ENCODE data around the gene COPS7B. TPM values are rescaled to one million over a fixed set of nuclear protein-coding genes. Genes with fewer than 3 reads are reported as not detected.

The COPS7B gene
- total RNA-seq, 1 experiment from 2014 or later = 61.4 TPM

DNA sequence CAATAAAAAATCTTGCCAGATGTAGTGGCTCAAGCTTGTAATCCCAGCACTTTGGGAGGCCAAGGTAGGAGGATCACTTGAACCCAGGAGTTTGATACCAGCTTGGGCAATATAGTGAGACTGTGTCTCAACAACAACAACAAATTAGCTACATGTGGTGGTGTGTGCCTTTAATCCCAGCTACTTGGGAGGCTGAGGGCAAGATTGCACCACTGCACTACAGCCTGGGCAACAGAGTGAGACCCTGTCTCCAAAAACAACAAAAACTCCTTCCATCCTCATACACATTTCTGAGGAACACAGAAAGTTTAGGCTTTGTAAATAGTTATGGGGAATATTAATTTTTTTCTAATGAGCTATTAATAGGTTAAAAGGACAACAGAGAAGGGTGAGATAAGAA is 22.1 kb upstream of the COPS7B start:
- H3K4me1 Mint-ChIP-seq = peaks cover 9 to 14% of the 10 kb centered on the region in 2 experiments
- H3K27me3 Mint-ChIP-seq (ENCODE audit: low read depth) = no peaks in the 10 kb centered on the region
- no peaks in the 10 kb centered on the region for H3K9me3 ChIP-seq (ENCODE audit: control insufficient read depth, low read depth, low read length)
- H3K4me1 ChIP-seq (ENCODE audit: insufficient read depth, low read length) = no peaks in the 10 kb centered on the region; the same call in 1 of the 2 replicates
- H3K4ac ChIP-seq (ENCODE audit: low read depth, low read length) = no peak overlapping the region
- no peak overlapping the region for H3K27ac Mint-ChIP-seq
- no peak overlapping the region for H3K27ac ChIP-seq (ENCODE audit: insufficient read length, low read depth, low read length)
- H3K36me3 Mint-ChIP-seq (ENCODE audit: insufficient read depth in 1 of 3, low read depth in 3 of 3) = no peaks in the 10 kb centered on the region; a peak in 1 of 7 replicates
- no peak overlapping the region for H3K9ac ChIP-seq (ENCODE audit: extremely low read depth, insufficient read length, low read length)
- no peak overlapping the region for H3K56ac ChIP-seq (ENCODE audit: insufficient read length, low read depth, low read length)
- H3K23me2 ChIP-seq (ENCODE audit: insufficient read length, low read depth, low read length, poor library complexity, severe bottlenecking) = no peaks in the 10 kb centered on the region
- H3K79me1 ChIP-seq (ENCODE audit: insufficient read depth, low read depth, low read length, poor library complexity, severe bottlenecking) = peaks cover 3% of the 10 kb centered on the region
- H3K14ac ChIP-seq (ENCODE audit: insufficient read depth, low read length) = no peak overlapping the region
- no peak overlapping the region for H2AK5ac ChIP-seq (ENCODE audit: insufficient read length, low read length)
- H3K27me3 ChIP-seq (ENCODE audit: insufficient read depth, low read length) = no peaks in the 10 kb centered on the region
- H4K8ac ChIP-seq (replicated peaks; ENCODE audit: insufficient read length, low read depth, low read length) = no peak overlapping the region
- H2BK15ac ChIP-seq (ENCODE audit: low read depth, low read length) = no peak overlapping the region
- H2BK12ac ChIP-seq (ENCODE audit: insufficient read length, low read depth, low read length) = no peak overlapping the region
- no peaks in the 10 kb centered on the region for H3K9me3 Mint-ChIP-seq
- H2BK120ac ChIP-seq (ENCODE audit: low read depth, low read length, poor library complexity, severe bottlenecking) = no peak overlapping the region
- H4K5ac ChIP-seq (ENCODE audit: insufficient read length, low read depth, low read length) = no peak overlapping the region
- H3K4me2 ChIP-seq (ENCODE audit: insufficient read depth, insufficient read length, low read length) = no peak overlapping the region
- no peaks in the 10 kb centered on the region for H4K20me1 ChIP-seq (ENCODE audit: control insufficient read depth, insufficient read depth, insufficient read length)
- H3K4me3 Mint-ChIP-seq = no peak overlapping the region
- no peak overlapping the region for H3K18ac ChIP-seq (ENCODE audit: insufficient read length, low read depth, low read length)
- TF ChIP-seq, protein P1, sequence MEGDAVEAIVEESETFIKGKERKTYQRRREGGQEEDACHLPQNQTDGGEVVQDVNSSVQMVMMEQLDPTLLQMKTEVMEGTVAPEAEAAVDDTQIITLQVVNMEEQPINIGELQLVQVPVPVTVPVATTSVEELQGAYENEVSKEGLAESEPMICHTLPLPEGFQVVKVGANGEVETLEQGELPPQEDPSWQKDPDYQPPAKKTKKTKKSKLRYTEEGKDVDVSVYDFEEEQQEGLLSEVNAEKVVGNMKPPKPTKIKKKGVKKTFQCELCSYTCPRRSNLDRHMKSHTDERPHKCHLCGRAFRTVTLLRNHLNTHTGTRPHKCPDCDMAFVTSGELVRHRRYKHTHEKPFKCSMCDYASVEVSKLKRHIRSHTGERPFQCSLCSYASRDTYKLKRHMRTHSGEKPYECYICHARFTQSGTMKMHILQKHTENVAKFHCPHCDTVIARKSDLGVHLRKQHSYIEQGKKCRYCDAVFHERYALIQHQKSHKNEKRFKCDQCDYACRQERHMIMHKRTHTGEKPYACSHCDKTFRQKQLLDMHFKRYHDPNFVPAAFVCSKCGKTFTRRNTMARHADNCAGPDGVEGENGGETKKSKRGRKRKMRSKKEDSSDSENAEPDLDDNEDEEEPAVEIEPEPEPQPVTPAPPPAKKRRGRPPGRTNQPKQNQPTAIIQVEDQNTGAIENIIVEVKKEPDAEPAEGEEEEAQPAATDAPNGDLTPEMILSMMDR (conservative IDR thresholded peaks at IDR 0.05) = no peak
- H2BK20ac ChIP-seq (ENCODE audit: low read depth, low read length, poor library complexity, severe bottlenecking) = no peak overlapping the region
- DNase-seq = no peak
- no peak overlapping the region for H2BK5ac ChIP-seq (ENCODE audit: insufficient read length, low read length)
- no peak overlapping the region for H3K23ac ChIP-seq (ENCODE audit: insufficient read length, low read depth, low read length)
- H2AFZ ChIP-seq (ENCODE audit: low read length) = no peak overlapping the region
- H3T11ph ChIP-seq (ENCODE audit: low read length) = no peak overlapping the region
- no peak overlapping the region for H4K91ac ChIP-seq (ENCODE audit: insufficient read length, low read depth, low read length)
- H3K79me2 ChIP-seq (ENCODE audit: insufficient read depth, low read length) = no peaks in the 10 kb centered on the region

Measured in H9 (cell line).